Body of pancreas (tissue), 4 donors: ENCODE data around the gene SYNPO.

ENCODE experiments used
- POLR2A ChIP-seq, 3 donors: fragments of 450-650 bp; IDR thresholded peaks; one replicate each; pipeline ENCODE4 v1.6.1; 2016; ENCODE audit warnings: antibody characterized with exemption in 3 of 3, mild to moderate bottlenecking in 2 of 3
- TF ChIP-seq, protein P1 (sequence below), 7 experiments: fragments of 450-650 bp in 4 of 7; fragments of 200-600 bp in 3 of 7; sonication (generic) in 3 of 7; IDR thresholded peaks; one replicate each; pipeline ENCODE4 v1.5.1; 2016 to 2019; ENCODE audit warnings: antibody characterized with exemption in 7 of 7

DNA sequence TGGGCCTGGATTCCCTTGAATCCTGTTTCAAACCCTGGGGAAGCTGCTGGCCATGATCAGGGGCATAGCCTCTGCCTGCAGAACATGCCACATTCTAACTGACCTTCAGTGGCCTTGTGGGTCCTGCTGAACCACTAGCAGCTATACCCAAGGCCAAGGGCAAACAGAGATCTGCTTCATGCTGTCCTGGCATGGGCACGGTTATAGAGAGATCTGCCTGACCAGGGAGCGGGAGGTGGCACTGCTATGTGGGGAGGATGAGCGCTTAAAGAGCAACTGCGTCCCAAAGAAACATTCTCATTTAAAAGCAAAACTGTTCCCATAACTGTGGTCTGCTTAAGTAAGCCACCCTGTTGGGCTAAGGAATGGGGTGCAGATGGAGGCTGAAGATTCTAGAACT lies 36.5 kb upstream of the SYNPO start:
- TF ChIP-seq, protein P1, sequence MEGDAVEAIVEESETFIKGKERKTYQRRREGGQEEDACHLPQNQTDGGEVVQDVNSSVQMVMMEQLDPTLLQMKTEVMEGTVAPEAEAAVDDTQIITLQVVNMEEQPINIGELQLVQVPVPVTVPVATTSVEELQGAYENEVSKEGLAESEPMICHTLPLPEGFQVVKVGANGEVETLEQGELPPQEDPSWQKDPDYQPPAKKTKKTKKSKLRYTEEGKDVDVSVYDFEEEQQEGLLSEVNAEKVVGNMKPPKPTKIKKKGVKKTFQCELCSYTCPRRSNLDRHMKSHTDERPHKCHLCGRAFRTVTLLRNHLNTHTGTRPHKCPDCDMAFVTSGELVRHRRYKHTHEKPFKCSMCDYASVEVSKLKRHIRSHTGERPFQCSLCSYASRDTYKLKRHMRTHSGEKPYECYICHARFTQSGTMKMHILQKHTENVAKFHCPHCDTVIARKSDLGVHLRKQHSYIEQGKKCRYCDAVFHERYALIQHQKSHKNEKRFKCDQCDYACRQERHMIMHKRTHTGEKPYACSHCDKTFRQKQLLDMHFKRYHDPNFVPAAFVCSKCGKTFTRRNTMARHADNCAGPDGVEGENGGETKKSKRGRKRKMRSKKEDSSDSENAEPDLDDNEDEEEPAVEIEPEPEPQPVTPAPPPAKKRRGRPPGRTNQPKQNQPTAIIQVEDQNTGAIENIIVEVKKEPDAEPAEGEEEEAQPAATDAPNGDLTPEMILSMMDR (IDR thresholded peaks at IDR 0.05), result no peak
- TF ChIP-seq POLR2A (IDR thresholded peaks at IDR 0.05), result no peak
